GM03348 (cell line): ENCODE measurements around the gene GREB1.

Source experiments
- DNase-seq: peaks from one replicate; pipeline ENCODE4 v3.0.0; 2012; ENCODE audit warnings: low spot score

Gene GREB1, protein sequence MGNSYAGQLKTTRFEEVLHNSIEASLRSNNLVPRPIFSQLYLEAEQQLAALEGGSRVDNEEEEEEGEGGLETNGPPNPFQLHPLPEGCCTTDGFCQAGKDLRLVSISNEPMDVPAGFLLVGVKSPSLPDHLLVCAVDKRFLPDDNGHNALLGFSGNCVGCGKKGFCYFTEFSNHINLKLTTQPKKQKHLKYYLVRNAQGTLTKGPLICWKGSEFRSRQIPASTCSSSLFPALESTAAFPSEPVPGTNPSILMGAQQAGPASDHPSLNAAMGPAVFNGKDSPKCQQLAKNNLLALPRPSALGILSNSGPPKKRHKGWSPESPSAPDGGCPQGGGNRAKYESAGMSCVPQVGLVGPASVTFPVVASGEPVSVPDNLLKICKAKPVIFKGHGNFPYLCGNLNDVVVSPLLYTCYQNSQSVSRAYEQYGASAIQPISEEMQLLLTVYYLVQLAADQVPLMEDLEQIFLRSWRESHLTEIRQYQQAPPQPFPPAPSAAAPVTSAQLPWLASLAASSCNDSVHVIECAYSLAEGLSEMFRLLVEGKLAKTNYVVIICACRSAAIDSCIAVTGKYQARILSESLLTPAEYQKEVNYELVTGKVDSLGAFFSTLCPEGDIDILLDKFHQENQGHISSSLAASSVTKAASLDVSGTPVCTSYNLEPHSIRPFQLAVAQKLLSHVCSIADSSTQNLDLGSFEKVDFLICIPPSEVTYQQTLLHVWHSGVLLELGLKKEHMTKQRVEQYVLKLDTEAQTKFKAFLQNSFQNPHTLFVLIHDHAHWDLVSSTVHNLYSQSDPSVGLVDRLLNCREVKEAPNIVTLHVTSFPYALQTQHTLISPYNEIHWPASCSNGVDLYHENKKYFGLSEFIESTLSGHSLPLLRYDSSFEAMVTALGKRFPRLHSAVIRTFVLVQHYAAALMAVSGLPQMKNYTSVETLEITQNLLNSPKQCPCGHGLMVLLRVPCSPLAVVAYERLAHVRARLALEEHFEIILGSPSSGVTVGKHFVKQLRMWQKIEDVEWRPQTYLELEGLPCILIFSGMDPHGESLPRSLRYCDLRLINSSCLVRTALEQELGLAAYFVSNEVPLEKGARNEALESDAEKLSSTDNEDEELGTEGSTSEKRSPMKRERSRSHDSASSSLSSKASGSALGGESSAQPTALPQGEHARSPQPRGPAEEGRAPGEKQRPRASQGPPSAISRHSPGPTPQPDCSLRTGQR (N-terminal part only)

DNA sequence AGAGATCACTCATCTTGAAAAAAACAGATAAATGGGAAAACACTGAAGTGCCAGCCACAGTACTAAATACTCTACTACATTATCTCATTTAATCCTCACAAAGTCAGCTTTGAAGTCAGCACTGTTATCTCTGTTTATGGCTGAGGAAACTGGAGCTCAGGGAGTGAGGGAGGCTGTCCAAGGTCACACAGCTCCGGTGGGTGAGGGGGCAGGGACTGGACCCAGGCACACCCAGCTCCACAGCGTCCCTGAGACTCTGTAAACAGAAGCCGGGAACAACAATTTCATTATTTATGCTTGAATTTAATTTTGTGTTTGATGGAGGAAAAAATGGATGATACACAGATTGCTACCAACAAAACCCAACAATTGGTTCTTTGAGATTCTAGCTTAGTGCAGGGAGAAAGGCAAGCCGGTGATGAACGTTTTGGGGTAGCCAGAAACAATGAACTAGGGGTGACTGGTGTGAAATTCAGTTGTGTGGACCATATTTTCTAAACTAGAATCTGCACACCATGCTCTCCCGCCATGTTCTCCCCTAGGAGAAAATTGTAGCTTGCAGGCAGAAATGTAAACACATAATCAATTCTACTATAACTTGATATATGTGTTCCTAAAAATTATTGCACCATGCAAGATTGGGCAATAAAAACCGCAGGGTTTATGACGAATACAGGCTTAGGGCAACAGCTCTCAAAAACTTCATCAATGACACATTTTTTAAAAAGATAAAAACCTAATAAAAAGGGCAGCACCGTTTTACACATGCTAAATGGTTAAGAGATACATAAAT lies at the start of gene GREB1:
Gene GREB1, plus strand, starts transcription at position 768 of the 793 bp plus-strand sequence. CDS start 22,570 bp downstream, outside the sequence.
- no peak for DNase-seq

GRCh38 chr2:11488809-11489208 lies 45.0 kb upstream of the GREB1 start:
- no peak for DNase-seq

DNA sequence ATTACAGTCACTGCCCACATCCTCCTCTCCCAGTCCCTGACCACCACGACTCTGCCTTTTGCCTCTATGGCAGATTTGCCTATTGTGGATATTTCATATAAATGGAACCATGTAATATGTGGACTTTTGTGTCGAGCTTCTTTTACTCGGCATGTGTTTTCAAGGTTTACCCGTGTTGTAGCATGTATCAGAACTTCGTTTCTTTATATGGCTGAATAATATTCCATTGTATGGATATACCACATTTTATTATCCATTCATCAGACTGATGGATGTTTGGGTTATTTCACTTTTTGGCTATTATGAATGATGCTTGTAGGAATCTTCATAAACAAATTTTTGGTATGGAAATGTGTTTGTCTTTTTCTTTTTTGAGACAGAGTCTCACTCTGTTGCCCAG lies 43.7 kb upstream of the GREB1 start:
- no peak for DNase-seq

DNA sequence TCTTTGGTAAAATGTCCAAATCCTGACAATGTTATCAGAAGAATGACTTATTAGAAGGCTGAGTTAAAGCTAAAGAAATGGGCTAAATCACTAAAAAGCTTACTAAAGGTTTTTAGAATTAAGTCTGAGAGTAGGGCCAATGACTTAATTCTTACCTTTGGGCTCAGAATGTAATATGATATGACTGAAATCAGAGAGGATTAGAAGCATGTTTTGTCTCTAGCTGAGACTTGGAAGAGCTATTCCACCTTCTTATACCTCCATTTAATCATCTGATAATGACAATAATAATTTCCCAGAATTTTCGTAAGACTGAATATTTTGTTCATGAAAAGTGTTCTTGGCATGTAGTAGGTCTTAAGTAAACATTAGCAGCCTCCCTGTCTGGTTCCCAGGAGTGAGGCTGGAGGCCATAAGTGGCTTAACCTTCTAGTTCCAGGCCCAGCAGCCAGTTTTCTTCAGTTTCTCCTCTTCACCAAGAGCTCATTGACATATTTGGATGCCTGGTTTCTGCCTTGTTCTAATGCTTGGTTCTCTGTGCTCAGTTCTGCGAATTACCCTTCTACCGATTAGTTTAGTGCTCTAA lies 42.4 kb upstream of the GREB1 start:
- DNase-seq = no peak

DNA sequence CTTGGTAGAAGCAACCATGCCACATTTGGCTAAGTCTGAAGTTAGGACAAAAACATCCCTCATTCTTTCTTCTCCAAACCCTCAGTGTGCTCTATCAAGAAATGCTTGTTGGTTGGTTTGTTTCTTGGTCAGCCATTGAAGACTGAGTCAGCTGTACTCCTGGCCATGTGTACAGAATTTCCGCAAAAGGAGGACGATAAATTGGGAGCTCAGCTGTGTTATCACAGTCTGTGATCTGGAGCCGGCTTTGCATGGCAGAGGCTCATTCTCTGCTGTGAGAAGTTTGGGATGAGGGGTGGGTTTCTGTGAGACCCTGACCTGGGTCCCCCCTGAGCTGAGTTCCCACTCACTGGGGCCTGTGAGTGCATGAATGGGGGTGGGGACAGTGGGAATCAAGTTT lies 41.6 kb upstream of the GREB1 start:
- DNase-seq = no peak

DNA sequence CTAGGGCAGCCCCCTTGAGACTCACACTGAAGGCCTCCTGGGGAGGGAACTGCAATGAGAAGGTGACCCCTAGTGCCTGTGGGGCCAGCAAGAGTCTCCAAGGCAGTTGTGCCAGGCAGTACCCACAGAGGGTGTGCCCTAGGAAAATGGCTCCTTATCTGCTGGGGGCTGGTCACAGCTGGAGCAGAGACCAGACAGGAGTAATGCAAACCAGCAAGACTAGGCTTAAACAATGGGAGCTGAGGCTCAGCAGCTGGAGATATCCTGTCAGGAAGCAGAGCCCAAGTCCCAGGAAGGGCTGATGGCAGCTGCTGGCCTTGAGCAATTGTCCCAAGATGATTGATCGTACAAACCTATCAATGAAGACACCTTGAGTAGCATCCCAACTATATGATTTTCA lies 41.1 kb upstream of the GREB1 start:
- DNase-seq = no peak

DNA sequence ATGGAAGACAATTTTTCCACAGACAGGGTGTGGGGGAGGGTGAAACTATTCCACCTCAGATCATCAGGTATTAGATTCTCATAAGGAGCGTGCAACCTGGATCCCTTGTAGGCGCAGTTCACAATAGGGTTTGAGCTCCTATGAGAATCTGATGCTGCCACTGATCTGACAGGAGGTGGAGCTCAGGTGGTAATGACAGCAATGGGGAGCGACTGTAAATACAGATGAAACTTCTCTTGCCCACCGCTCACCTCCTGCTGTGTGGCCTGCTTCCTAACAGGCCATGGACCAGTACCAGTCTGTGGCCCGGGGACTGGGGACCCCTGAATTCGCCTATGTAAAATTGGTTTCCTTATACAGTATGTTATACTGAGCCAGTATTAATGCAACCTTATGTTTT lies 40.6 kb upstream of the GREB1 start:
- DNase-seq = no peak

DNA sequence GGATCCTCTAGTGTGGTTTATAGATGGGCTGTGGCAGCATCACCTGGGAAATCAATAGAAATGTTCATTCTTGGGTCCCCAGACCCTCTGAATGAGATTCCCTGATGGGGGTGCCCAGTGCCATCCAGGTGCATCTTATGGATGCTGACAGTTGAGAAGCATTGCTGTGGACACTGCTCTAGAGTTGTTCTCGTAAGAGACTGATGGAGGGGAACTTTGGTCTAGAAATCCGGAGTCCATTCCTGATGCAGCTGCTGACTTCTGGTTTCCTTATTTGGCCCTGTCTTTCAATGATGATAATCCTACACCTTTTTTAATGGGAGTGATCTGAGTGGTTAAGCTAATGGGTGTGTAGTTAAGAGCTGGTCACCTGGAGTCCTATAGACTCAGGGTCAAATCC lies 39.5 kb upstream of the GREB1 start:
- no peak for DNase-seq

DNA sequence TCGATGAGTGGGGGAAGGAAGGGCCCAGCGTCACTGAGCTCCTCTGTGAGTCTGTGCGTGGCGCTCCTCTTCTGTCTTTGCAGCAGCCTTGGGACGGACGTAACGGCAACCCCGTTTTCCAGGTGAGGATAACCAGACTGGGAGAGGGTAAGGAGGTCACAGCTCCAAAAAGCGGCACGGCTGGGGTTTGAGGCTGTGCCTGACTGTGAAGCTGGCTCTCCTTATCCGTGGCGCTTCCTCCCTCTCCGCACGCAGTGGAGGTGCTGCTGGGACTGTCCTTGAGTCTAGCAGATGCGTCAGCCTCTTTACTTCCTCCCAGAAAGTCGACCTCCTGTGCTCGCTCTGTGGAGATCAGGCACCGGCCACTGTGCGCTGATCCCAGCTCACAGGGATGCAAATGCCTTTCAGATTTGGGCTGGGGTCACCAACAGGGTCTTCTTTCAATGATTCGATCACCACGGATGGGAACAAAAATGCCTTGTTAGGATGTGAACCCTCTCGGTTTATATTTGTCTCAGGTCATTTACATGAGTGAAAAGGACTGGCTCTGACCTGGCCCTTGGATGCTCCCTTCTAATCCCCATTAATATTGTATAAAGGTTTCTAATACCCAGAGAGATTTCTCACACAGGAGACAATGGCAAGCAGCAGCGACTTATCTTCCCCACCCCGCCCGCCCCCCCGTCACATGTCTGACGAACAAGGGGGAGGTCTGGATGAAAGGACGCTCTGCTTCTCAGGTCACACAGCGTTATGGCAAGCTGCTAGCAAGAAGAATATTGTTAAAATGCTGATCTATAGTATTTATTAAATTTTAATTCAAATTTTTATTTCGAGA lies 37.8 kb upstream of the GREB1 start:
- DNase-seq = no peak

- peak; percentile 10 for DNase-seq
Observed at GRCh38 chr2:11498543-11499034, 35.3 kb upstream of the GREB1 start.

- no peak for DNase-seq
Observed at GRCh38 chr2:11499081-11499743, 34.6 kb upstream of the GREB1 start.

DNA sequence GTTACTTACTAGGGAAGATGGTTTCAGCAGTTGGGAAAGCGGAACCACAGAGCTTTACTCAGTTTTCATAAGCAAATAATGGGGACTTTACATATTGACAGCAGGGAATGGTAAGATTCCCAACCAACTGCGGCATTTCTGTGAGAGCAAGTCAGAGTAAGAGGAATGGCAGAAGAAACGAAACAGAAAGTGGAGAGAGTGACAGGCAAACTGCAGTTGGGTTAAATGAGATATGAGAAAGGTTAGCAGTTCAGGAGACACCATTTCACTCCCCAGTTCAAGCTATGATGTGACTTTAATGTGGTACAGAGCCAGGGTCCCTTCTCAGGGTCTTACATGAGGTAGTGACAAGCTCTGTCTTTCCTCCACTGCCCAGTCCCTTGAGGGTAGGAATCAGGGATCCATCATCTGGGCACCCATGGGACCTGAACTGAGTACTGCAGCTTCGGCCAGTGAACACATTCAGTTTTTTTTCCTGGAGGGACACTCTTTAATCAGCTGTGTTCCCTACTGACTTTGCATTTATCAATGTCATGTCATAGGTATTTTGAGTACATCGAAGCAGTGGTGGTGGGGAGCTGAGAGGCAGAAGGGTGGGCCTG lies 33.0 kb upstream of the GREB1 start:
- no peak for DNase-seq

DNA sequence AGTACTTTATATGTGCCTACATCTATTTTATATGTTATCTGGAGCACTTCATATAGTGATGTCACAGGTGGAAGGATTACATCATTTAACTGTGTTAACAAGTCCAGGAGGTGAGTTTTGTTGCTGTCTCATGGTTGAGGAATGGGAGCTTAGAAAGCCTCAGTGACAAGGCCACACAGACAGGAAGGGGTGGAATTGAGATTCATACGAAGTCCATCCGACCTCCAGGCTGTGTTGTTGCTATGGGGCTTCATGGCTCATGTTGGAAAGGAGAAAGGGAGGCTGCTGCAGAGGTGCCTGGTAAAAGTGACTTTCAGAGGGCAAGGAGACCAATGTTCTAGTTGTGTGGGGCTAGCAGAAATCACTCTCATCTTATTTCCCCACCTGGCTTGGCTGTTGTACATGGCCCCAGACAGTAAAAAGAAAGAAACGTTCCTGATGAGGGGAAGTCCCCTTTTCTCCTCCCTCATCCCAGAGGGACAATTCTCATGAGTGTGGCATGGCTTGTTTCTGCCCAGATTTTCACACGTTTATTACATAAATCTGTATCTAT lies 31.0 kb upstream of the GREB1 start:
- no peak for DNase-seq

GRCh38 chr2:11503354-11503927 lies 30.4 kb upstream of the GREB1 start:
- DNase-seq = no peak

- no peak for DNase-seq
Observed at GRCh38 chr2:11505652-11506610, 27.9 kb upstream of the GREB1 start.

GRCh38 chr2:11506611-11506969 lies 27.3 kb upstream of the GREB1 start:
- DNase-seq = no peak

GRCh38 chr2:11507517-11507916 lies 26.3 kb upstream of the GREB1 start:
- DNase-seq = no peak
